Measurements from ENCODE around the gene TMEM184C.

DNA sequence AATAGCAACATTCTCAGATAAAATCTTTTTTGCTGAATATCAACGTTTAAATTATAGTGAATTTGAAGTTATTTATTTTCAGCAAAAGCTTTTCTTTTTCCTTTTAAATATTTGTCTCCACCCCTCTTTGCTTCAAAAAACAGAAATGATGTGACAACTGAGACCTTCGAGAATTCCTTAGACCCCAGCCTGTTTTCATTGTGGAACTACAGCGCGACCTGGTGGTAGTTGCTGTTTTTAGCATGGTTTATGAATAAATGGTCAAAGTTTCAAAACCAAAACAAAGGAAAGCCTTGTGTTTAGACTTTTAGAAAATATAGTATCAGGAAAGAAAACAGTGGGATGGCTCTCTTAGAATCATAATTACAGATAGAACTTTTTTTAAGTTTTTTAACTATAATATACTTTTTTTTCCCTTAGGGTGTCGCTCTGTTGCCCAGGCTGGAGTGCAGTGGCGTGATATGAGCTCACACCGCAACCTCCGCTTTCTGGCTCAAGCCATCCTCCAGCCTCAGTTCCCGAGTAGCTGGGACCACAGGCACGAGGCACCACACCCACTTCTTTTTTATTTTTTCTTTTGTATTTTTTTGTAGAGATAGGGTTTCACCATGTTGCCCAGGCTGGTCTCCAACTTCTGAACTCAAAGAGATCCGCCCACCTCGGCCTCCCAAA, 26.8 kb upstream of the TMEM184C start:
- TF ChIP-seq, protein P1, sequence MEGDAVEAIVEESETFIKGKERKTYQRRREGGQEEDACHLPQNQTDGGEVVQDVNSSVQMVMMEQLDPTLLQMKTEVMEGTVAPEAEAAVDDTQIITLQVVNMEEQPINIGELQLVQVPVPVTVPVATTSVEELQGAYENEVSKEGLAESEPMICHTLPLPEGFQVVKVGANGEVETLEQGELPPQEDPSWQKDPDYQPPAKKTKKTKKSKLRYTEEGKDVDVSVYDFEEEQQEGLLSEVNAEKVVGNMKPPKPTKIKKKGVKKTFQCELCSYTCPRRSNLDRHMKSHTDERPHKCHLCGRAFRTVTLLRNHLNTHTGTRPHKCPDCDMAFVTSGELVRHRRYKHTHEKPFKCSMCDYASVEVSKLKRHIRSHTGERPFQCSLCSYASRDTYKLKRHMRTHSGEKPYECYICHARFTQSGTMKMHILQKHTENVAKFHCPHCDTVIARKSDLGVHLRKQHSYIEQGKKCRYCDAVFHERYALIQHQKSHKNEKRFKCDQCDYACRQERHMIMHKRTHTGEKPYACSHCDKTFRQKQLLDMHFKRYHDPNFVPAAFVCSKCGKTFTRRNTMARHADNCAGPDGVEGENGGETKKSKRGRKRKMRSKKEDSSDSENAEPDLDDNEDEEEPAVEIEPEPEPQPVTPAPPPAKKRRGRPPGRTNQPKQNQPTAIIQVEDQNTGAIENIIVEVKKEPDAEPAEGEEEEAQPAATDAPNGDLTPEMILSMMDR (IDR thresholded peaks at IDR 0.05; ENCODE audit: low read depth, low read length, poor library complexity, severe bottlenecking): peak; percentile 64
- no peak for TF ChIP-seq EZH2phosphoT487 (IDR thresholded peaks at IDR 0.05; ENCODE audit: borderline replicate concordance, low read length)

Measured in DOHH2 (cell line).